ENCODE results near the gene ENTHD1. TPM values are rescaled to one million over a fixed set of nuclear protein-coding genes. Genes with fewer than 3 reads are reported as not detected.
A peak's percentile ranks its signal among the peaks of the same experiment; 100 is the strongest.

ENTHD1 gene
- polyA plus RNA-seq, 1 experiment = not detected

DNA sequence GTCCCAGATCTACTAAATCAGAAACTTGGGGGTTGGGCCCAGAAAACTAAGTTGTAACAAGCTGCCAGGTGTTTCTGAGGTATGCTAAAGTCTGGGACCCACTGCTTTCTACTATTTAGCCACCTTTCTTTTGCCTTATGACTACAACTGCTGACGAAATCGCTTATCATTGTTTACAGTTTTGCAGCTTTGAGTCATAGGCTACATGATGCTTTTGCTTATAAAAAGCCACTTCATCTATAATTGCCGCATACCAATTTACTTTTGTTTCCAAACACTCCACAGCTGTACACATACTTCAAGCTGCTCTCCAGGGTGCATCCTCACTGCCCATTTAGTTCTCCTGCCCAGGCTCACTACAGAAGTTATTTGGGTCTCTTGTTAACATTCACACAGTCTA lies 144.7 kb downstream of the ENTHD1 start:
- TF ChIP-seq, protein P1, sequence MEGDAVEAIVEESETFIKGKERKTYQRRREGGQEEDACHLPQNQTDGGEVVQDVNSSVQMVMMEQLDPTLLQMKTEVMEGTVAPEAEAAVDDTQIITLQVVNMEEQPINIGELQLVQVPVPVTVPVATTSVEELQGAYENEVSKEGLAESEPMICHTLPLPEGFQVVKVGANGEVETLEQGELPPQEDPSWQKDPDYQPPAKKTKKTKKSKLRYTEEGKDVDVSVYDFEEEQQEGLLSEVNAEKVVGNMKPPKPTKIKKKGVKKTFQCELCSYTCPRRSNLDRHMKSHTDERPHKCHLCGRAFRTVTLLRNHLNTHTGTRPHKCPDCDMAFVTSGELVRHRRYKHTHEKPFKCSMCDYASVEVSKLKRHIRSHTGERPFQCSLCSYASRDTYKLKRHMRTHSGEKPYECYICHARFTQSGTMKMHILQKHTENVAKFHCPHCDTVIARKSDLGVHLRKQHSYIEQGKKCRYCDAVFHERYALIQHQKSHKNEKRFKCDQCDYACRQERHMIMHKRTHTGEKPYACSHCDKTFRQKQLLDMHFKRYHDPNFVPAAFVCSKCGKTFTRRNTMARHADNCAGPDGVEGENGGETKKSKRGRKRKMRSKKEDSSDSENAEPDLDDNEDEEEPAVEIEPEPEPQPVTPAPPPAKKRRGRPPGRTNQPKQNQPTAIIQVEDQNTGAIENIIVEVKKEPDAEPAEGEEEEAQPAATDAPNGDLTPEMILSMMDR (IDR thresholded peaks at IDR 0.05; ENCODE audit: low read depth, low read length) = no peak
- POLR2A ChIA-PET = interaction anchor here (0.8 kb wide), 2 partner anchors 10 to 11 kb away, joined by 3 read pairs; no protein-coding TSS in a partner anchor
- CTCF ChIA-PET = no interaction called here
- DNase-seq (ENCODE audit: low read depth, low spot score) = peak; percentile 90
- H3K27ac ChIP-seq (ENCODE audit: low read depth, low read length) = peak overlapping the region; percentile 78
- no peaks in the 10 kb centered on the region for H3K9me3 ChIP-seq (ENCODE audit: control insufficient read depth, insufficient read depth, low read length)
- no peak overlapping the region for H3K4me3 ChIP-seq (ENCODE audit: low read depth, low read length)
- peaks cover 16% of the 10 kb centered on the region for H3K27me3 ChIP-seq (ENCODE audit: control insufficient read depth, insufficient read depth, low read length)

DNA sequence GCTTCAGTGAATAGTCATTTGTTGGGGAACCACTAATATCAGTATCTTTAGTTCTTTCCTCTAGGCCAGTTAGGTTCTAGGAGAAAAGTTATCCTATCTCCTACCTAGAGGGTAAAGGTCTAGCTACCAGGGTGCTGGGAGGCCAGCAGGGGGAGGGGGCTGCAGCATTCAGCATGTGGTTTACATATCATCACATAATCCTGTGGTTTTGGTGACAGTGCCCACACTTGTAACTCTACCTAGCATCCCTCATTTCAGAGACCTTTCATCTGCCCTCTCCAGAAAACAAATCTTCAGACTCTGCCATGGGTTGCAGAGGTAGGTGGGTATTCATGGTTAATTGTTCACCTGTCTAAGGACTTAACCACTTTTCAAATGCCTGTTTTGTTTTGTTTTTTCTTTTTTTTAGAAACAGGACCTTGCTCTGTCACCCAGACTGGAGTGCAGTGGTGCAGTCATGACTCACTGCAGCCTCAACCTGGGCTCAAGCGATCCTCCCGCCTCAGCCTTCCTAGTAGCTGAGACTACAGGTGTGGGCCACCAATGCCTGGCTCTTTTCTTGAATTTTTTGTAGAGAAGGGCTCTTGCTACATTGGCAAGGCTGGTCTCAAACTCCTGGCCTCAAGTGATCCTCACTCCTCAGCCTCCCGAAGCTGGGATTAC lies 146.8 kb downstream of the ENTHD1 start:
- Histone ChIP-seq H3K27ac (ENCODE audit: low read depth, low read length) (no peak overlapping the region), H3K4me3 (ENCODE audit: low read depth, low read length) (no peak overlapping the region), H3K9me3 (ENCODE audit: control insufficient read depth, insufficient read depth, low read length) (no peaks in the 10 kb centered on the region), H3K27me3 (ENCODE audit: control insufficient read depth, insufficient read depth, low read length) (peaks cover 13% of the 10 kb centered on the region)
- TF ChIP-seq, protein P1 (IDR thresholded peaks at IDR 0.05; ENCODE audit: low read depth, low read length) = no peak
- CTCF ChIA-PET = no interaction called here
- no peak for DNase-seq (ENCODE audit: low read depth, low spot score)
- POLR2A ChIA-PET = no interaction called here

DNA sequence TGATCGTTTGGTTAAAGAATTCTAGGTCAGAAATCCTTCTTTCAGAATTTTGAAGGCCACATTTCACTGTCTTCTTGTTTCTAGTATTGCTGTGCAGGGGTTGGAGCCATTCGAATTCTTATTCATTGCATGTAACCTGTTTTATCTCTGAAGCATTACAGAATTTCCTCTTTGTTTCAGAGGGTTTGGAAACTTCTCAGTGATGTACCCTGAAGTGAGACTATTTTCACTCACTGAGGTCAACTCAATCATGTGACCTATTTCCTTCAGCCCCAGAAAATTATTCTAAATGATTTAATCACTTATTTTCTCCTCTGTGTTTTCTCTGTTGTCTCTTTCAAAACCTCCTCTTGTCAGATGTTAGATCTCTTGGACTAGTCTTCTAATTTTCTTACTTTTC lies 147.8 kb downstream of the ENTHD1 start:
- POLR2A ChIA-PET = no interaction called here
- H3K27me3 ChIP-seq (ENCODE audit: control insufficient read depth, insufficient read depth, low read length) = peaks cover 13% of the 10 kb centered on the region
- H3K27ac ChIP-seq (ENCODE audit: low read depth, low read length) = no peak overlapping the region
- no peak overlapping the region for H3K4me3 ChIP-seq (ENCODE audit: low read depth, low read length)
- CTCF ChIA-PET = no interaction called here
- TF ChIP-seq, protein P1 (IDR thresholded peaks at IDR 0.05; ENCODE audit: low read depth, low read length) = no peak
- DNase-seq (ENCODE audit: low read depth, low spot score) = no peak
- H3K9me3 ChIP-seq (ENCODE audit: control insufficient read depth, insufficient read depth, low read length) = no peaks in the 10 kb centered on the region

DNA sequence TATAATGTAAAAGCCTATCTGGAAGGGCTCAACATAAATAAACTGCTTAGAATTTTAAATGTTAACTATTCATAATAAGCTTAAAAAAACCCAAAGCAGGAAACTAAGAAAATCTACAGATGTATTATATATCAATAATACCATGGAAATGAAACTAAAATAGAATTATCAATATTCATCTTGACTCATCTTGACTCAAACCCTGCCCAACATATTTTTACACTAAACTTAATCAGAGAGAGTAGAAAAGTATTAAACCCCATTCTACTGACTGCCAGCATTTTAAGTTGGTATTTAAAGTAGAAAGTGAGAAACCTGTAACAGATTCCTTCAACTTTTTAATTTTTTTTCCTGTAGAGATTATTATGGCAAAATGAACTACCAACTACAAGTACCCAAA lies 149.2 kb downstream of the ENTHD1 start:
- CTCF ChIA-PET = no interaction called here
- H3K27ac ChIP-seq (ENCODE audit: low read depth, low read length) = no peak overlapping the region
- TF ChIP-seq, protein P1 (IDR thresholded peaks at IDR 0.05; ENCODE audit: low read depth, low read length) = no peak
- H3K9me3 ChIP-seq (ENCODE audit: control insufficient read depth, insufficient read depth, low read length) = no peaks in the 10 kb centered on the region
- DNase-seq (ENCODE audit: low read depth, low spot score) = no peak
- H3K27me3 ChIP-seq (ENCODE audit: control insufficient read depth, insufficient read depth, low read length) = peaks cover 13% of the 10 kb centered on the region
- POLR2A ChIA-PET = no interaction called here
- H3K4me3 ChIP-seq (ENCODE audit: low read depth, low read length) = no peak overlapping the region

DNA sequence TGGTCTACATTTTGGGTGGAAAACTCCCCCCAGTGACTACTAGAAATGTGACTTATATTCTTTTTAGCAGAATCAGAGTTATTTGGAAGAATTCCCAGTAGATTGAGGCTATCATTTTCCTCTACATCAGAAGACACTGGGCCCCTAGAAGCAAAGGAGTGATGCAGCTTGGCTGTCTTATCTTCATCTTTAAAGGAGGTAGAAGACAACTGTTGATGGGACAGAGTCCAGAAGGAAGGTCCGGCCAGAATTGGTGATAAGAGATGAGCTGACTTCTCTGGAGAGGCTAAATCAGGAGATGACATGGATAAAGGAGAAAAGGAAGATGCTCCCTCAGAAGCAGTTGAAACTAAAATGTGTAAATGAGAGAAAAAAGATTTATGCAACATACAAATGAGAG lies 149.6 kb downstream of the ENTHD1 start:
- H3K4me3 ChIP-seq (ENCODE audit: low read depth, low read length) = no peak overlapping the region
- DNase-seq (ENCODE audit: low read depth, low spot score) = no peak
- TF ChIP-seq, protein P1 (IDR thresholded peaks at IDR 0.05; ENCODE audit: low read depth, low read length) = no peak
- peaks cover 13% of the 10 kb centered on the region for H3K27me3 ChIP-seq (ENCODE audit: control insufficient read depth, insufficient read depth, low read length)
- ChIA-PET POLR2A (no interaction called here), CTCF (no interaction called here)
- no peaks in the 10 kb centered on the region for H3K9me3 ChIP-seq (ENCODE audit: control insufficient read depth, insufficient read depth, low read length)
- no peak overlapping the region for H3K27ac ChIP-seq (ENCODE audit: low read depth, low read length)

Data from AG04450 (cell line).